ENCODE measurements around the gene GPR17.

The GPR17 gene

DNA sequence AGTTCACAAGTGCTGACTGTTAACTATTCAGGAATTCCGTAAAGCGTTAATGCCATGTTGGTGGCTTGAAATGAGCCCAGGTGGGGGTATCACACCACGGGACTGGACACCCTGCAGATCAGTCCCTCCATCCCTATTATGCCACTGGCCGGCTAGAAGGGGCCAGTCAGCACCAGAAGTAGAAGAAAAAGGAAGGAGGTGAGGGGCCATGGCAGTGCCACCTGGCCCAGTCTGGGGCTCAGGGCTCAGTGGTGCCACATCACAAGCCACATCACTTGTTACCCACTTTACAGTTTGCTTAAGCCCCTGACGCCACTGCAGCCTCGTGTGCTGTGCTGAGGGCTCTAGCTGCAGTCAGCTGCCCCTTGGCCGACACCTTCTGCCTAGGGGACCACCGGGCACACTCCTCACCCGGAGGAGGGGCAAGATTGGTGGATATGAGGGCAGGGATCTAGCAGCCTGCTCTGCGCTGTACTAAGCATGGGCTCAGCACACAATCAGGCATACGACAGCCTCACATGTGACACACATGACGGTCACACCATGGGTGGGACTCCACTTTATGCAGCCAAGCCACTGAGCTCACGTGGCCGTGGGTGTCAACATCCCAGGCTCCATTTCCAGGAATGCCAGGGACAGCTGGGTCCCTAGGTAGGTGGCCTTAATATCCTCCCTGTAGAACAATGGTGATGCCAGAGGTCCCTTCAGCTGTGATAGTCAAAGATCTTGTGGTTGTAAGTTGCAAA, 25.8 kb downstream of the GPR17 start:
- Histone ChIP-seq H3K27me3 (replicated peaks) (no peaks in the 10 kb centered on the region), H3K4me3 (ENCODE audit: low read depth, low read length) (no peak overlapping the region), H3K27ac (no peak overlapping the region), H3K36me3 (replicated peaks) (no peaks in the 10 kb centered on the region)
- in situ Hi-C loops (cut with HindIII; ENCODE audit: low pct_ligation_motif_present, low sequenced_read_pairs), result no loop called here
- DNase-seq, result no peak
- TF ChIP-seq, protein P1, sequence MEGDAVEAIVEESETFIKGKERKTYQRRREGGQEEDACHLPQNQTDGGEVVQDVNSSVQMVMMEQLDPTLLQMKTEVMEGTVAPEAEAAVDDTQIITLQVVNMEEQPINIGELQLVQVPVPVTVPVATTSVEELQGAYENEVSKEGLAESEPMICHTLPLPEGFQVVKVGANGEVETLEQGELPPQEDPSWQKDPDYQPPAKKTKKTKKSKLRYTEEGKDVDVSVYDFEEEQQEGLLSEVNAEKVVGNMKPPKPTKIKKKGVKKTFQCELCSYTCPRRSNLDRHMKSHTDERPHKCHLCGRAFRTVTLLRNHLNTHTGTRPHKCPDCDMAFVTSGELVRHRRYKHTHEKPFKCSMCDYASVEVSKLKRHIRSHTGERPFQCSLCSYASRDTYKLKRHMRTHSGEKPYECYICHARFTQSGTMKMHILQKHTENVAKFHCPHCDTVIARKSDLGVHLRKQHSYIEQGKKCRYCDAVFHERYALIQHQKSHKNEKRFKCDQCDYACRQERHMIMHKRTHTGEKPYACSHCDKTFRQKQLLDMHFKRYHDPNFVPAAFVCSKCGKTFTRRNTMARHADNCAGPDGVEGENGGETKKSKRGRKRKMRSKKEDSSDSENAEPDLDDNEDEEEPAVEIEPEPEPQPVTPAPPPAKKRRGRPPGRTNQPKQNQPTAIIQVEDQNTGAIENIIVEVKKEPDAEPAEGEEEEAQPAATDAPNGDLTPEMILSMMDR (IDR thresholded peaks at IDR 0.05; ENCODE audit: low read depth, low read length, missing control alignments), result no peak

DNA sequence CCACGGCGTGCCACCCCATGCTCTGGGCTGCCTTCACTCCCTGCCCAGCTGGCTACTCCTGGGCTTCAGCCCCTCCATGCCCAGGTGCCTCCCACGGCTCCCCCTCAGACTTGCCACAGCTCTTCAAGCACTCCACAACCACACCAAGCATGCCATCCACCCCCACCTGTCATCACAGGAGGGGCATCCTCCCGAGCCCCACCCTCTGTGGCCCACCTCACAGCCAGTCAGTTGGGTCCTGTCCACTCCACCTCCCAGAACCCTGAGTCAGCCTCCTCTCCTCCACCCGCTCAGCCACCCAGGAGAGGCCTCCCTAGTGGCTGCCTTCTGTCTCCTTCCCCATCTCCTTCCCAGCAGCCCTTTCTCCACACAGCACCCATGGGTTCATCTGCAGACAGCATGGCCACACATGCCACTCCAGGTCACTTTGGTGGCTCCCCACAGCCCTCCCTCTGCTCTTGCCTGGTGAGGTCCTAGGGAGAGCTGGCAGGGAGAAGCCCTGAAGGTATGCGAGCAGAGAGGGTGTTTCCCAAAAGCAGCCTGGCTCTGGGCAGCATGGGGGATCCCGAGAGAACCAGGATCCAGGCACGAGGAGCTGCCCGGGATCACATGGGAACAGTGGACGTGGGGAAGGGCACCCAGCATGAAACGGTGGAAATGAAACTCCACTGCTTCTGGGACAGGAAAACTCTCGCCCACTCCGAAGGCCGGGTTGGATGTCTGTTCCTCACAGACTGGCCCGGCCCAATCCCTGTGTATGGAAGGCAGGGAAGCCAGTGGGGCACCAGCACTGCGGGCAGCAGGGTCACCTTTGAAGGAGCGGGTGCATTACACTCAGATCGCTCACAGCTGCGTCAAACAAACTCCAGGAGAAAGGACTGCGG, 26.6 kb downstream of the GPR17 start:
- Histone ChIP-seq H3K36me3 (replicated peaks) (no peaks in the 10 kb centered on the region), H3K4me3 (ENCODE audit: low read depth, low read length) (no peak overlapping the region), H3K27ac (no peak overlapping the region), H3K27me3 (replicated peaks) (no peaks in the 10 kb centered on the region)
- TF ChIP-seq, protein P1 (IDR thresholded peaks at IDR 0.05; ENCODE audit: low read depth, low read length, missing control alignments), result no peak
- in situ Hi-C loops (cut with HindIII; ENCODE audit: low pct_ligation_motif_present, low sequenced_read_pairs), result no loop called here
- DNase-seq, result no peak

- no peak for DNase-seq
- TF ChIP-seq, protein P1 (IDR thresholded peaks at IDR 0.05; ENCODE audit: low read depth, low read length, missing control alignments), result no peak
- Histone ChIP-seq H3K27ac (no peak overlapping the region), H3K36me3 (replicated peaks) (no peaks in the 10 kb centered on the region), H3K27me3 (replicated peaks) (no peaks in the 10 kb centered on the region), H3K4me3 (ENCODE audit: low read depth, low read length) (no peak overlapping the region)
- in situ Hi-C loops (cut with HindIII; ENCODE audit: low pct_ligation_motif_present, low sequenced_read_pairs), result no loop called here
Observed at GRCh38 chr2:127673291-127674069, 27.5 kb downstream of the GPR17 start.

- Histone ChIP-seq H3K36me3 (replicated peaks) (no peaks in the 10 kb centered on the region), H3K27me3 (replicated peaks) (no peaks in the 10 kb centered on the region), H3K4me3 (ENCODE audit: low read depth, low read length) (peak overlapping the region; percentile 42), H3K27ac (no peak overlapping the region)
- TF ChIP-seq, protein P1 (IDR thresholded peaks at IDR 0.05; ENCODE audit: low read depth, low read length, missing control alignments), result no peak
- DNase-seq, result no peak
- in situ Hi-C loops (cut with HindIII; ENCODE audit: low pct_ligation_motif_present, low sequenced_read_pairs), result no loop called here
Observed at GRCh38 chr2:127674241-127675209, 28.6 kb downstream of the GPR17 start.

Data from brain microvascular endothelial cell (primary cell).